GM19043 (cell line): ENCODE data around the gene NR0B1.

Source experiments
- ATAC-seq: cut with Tn5 transposase; IDR thresholded peaks from one replicate; pipeline ENCODE4 v1.9.1; 2021; ENCODE audit warnings: low read depth; ENCODE audit not compliant: unreplicated experiment

The NR0B1 gene, protein sequence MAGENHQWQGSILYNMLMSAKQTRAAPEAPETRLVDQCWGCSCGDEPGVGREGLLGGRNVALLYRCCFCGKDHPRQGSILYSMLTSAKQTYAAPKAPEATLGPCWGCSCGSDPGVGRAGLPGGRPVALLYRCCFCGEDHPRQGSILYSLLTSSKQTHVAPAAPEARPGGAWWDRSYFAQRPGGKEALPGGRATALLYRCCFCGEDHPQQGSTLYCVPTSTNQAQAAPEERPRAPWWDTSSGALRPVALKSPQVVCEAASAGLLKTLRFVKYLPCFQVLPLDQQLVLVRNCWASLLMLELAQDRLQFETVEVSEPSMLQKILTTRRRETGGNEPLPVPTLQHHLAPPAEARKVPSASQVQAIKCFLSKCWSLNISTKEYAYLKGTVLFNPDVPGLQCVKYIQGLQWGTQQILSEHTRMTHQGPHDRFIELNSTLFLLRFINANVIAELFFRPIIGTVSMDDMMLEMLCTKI

DNA sequence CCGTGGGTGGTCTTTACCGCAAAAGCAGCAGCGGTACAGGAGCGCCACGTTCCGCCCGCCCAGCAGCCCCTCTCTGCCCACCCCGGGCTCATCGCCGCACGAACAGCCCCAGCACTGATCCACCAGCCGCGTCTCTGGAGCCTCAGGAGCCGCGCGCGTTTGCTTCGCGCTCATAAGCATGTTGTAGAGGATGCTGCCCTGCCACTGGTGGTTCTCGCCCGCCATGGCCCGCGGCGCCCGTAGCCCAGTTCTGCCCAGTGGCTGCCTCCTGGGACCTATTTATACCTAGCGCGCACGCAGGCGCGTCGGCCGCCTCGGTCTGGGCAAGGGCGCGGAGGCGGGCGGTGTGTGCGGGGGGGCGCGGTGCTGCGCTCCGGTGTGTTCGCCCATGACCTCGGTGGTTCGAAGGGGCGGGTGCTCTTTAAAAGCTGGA lies at the start of gene NR0B1:
Gene NR0B1, minus strand, starts transcription at position 252 of the 433 bp plus-strand sequence. Its CDS starts 27 bp downstream, at position 225.
- no peak for ATAC-seq

DNA sequence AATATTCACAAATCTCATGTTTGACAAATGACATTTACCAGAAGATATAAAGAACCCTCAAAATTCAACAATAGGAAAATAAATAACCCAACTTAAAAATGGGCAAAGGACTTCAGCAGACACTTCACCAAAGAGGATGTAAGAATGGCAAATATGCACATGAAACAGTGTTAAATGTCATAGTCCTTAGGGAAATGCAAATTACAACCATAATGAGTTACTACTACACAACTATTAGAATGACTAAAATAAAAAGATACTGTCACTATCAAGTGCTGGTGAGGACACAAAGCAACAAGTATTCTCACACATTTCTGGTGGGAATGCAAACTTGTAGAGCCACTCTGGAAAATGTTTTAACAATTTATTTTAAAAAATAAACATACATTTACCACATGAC lies 40.8 kb upstream of the NR0B1 start:
- ATAC-seq, result no peak

DNA sequence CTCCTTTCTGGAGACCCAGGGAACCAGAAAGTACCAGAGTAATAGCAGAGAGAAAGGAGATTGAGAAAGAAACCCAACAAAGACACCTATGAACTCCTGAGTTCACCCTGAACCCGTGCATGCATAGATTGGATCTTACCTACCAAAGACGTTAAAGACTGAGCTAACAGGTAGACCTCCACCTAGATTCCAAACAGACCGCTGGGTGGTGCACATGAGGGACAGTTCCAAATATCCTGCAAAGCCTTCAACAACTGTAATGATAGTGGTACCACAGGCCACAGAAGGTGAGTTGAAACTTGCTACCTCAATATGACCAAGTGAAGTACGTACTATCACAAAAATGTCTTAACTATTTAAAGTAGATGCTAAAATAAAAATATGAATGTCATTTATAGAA lies 34.0 kb upstream of the NR0B1 start:
- no peak for ATAC-seq

DNA sequence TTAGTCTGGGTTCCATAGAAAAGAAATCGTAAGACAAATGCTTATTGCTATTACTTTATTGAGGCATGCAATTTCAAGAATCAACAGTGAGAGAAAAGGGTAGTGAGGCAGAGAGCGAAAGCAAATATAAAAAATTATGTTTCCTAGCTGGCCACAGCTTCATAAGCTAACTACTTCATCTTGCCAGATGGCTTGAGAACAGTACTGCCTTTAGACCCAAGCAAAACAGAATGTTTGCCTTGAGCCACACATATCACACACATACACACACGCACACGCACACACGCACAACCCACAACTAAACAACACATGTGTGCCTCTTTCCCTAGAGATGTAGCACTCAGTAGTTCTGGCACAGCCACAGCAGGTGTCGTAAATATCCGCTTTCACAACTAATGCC lies 31.6 kb upstream of the NR0B1 start:
- ATAC-seq, result no peak

DNA sequence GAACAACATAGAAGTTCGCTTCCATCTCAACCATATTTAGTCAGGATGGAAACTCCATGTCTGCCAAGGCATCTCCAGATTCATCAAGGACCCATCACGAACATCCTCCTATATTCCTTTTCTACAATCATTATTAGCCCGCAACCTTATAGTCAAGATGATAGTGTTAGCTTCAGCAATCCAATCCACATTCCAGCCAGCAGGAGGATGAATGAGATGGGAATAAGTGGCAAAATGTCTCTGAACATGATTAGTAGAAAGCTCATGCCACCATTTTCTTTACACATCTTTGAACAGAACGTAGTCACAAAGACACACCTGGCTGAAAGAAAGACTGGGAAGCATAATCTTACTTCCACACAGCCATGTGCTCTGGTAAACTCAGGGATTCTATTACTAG lies 18.6 kb upstream of the NR0B1 start:
- ATAC-seq, result no peak

DNA sequence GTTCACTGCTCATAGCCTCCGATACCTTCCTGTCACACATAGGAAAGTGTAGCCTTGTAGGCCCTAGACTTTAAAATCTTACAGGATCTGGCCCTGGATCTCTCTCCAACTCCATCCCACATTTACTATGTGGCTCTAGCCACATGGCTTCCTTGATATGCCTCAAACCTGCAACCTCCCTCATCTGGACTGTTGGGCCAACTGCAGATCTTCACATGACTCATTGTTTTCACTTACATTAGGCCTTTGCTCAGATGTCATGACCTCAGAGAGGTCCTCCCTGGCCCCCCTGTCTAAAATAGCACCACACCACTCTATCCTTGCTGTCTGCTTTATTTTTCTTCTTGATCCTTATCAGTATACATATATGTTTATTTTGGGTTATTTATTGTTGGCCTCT lies 8.1 kb upstream of the NR0B1 start:
- no peak for ATAC-seq

DNA sequence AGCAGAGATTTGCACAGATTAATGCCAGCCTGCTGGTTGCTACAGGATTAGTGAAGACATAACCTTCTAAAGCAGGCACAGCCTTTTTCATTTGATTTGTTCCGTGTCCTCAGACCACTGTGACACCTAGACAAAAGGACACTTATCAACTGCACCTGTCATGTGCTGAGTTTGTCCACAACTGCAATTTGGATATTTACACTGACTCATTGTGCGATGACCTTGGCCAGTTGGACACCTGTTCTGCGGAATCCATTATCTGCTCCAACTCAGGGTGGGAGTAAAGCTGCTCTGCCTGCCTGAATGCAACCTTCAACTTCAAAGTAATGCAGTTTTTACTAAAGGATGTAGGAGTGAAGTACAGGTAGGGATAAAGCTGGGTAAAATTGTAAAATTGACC lies 4.1 kb upstream of the NR0B1 start:
- ATAC-seq, result no peak

DNA sequence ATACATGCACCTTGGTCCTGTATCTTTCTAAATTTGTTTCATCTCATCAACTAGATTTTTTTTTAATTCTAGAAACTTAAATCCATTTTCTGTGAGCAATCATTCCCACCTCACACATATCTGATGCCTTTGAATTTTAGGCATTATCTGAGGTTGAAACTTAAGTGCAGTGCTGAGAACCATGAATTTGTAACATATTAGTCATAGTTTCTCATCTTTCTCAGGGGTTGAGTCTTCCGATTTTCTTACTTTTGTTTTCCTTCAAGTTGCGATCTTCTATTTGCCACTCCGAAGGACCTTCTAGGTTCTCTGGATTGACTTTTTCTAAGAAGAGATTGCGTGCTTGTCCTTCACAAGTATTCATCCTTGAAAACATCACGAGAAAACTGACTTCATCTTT lies 3.7 kb upstream of the NR0B1 start:
- no peak for ATAC-seq

DNA sequence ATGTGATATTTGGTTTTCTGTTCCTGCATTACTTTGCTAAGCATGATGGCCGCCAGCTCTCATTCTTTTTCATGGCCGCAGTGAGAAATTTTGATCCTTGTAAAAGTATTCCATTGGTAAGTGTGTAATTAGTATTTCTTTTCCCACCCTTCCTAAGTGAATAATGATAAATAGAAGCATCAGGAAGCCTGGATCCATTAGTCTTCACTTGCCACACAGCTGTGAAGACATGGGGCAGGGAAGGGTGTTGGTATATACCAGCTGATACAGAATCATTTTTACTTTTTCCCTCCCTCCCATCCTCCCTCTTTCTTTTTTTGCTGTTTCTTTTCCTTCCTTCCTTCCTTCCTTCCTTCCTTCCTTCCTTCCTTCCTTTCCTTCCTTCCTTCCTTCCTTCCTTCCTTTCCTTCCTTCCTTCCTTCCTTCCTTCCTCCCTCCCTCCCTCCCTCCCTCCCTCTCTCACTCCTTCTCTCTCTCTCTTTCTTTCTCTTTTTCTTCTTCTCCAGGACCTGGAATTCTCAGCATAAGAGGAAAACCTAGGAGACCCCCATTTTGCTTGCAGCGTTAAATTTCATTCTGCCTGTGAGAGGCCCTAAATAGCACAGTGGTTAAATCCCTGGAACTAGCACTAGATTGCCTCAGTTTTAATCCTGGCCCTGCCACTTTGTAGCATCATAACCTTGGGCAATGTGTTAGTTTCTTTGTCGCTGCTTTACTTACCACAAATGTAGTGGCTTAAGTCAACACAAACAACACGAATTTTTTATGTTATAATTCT lies 1.4 kb upstream of the NR0B1 start:
- ATAC-seq, result no peak

DNA sequence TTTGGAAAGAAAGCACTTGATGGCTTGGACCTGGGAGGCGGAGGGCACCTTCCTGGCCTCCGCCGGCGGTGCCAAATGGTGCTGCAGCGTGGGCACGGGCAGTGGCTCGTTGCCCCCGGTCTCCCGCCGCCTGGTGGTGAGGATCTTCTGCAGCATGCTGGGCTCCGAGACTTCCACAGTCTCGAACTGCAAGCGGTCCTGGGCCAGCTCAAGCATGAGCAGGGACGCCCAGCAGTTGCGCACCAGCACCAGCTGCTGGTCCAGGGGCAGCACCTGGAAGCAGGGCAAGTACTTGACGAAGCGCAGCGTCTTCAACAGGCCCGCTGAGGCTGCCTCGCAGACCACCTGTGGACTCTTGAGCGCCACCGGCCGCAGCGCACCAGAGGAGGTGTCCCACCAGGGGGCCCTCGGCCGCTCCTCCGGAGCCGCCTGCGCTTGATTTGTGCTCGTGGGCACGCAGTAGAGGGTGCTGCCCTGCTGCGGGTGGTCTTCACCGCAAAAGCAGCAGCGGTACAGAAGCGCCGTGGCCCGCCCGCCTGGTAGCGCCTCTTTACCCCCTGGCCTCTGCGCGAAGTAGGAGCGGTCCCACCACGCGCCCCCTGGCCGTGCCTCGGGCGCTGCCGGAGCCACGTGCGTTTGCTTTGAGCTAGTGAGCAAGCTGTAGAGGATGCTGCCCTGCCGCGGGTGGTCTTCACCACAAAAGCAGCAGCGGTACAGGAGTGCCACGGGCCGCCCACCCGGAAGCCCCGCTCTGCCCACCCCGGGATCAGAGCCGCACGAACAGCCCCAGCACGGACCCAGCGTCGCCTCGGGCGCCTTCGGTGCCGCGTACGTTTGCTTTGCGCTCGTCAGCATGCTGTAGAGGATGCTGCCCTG lies 689 bp downstream of the NR0B1 start:
- no peak for ATAC-seq

DNA sequence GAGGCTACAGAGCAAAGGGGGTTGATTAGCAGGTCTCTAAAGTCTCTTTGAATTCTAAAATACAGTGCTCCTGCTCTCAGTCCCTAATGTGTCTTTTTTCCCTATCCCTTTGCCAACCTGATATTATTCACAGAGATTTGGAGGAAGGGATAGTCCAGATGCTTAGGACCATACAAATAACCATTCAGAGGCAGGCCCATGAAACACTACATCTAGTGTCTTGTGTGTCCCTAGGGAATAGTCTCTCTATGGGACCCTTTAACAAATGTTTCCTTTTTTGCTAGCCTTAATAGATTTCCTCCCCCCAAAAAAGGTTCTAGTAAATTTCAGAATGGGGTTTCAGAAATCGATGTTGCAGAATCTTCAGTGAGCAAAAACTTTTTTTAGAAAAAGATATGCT lies 1.7 kb downstream of the NR0B1 start:
- no peak for ATAC-seq

DNA sequence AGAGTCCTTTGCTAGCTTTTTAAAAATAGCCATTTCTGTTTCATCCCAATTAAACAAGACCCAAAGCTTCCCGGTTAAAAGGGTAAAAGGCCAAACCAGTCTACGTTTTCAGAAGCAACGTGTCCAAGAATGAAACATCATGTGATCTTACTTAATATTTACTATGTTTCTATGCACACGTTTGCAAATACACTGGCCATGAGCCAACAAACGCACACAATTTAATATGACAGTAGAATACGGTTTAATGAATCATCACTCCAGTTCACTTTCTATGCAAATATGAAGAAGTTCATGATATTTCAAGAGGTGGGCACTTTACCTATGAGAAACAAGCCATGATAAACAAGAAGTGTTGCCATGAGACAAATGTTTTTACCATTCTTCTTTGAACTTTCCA lies 4.3 kb downstream of the NR0B1 start:
- ATAC-seq, result no peak

DNA sequence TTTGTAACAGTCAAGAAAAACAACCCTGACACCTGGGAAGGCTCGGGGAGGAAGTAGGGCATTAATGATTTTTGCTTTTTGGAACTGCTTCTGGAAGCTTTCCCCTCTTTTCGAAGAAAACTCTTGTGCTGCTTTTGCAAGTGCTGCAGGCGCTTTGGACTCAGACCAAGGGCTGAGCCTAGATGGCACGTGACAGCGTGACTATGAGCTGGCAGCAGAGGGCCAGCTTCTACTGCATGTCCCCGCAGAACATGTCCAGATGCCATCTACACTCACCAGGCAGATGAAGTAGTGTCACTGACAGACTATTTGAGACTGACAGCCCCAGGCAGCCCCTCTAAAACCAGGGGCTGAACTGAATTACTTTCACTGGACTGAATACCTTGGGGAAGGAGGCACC lies 6.2 kb downstream of the NR0B1 start:
- no peak for ATAC-seq

DNA sequence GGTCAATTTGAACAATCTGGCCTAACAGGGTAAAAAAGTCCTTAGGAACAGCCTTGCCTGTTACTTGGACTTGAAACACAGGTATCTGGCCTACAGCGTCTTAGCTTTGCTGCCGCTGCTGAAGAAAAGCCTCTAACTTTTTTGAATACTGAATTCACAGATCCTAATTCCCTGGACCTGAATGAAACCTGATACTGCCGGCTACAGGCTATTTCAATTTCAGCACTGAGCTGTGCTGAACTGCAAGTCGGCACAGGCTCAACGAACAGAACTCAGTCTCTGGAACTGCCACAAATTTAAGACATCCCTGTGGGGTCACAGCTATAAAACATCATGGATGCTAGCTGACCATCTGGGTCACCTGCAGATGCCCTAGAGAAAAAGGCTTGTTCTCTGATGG lies 7.2 kb downstream of the NR0B1 start:
- ATAC-seq, result no peak

DNA sequence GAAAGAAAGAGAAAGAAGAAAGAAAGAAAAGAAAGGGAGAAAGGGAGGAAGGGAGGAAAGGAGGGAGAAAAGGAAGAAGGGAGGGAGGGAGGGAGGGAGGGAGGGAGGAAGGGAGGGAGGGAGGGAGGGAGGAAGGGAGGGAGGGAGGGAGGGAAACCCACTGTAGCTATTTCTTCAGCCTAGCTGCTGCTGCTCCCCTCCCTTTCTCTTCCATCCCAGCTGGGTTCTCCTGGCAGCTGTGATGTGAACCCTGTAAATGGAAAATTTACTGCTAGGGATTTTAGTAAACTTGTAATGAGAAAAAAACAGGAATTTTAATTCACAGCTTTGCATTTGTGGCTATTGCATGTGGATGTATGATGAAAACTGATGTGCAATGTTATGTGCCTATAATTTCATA lies 8.0 kb downstream of the NR0B1 start:
- ATAC-seq, result no peak

DNA sequence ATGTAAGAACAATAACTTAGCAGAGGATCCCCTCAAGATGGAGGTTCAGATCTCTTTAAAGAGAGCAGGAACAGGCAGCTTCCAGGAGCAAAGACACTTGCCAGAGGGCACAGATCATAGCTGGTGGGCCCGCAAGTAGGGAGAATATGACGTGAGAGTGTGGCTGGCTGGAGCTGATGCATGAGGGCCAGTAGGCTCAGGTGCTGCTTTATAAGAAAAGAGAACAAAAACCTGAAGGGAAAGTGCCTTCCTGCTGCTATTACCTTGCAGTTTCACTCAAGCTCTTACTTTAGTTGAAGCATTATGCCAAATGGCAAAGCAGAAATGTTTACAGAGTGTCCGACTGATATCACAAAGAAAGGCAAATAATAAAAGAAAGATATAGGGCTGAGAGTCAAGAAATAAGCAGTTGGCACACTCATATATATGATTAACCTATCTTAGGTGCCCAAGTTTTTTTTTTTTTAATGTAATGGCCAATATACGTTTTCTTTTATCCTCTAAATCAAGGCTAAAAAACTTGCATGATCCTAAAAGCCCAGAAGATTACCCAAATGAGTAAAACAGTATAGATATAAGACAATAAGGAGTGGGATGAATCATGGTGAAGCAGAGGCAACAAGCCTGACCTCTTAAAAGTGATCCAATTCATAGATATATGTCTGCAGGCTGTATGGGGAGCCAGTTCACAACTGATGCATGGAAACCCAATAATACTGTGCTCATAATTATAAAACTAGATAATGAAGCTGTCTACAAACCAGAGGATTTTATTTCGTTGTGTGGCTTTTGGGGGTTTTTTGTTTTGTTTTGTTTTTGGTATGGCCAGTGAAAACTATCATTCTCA lies 12.6 kb downstream of the NR0B1 start:
- ATAC-seq, result no peak

DNA sequence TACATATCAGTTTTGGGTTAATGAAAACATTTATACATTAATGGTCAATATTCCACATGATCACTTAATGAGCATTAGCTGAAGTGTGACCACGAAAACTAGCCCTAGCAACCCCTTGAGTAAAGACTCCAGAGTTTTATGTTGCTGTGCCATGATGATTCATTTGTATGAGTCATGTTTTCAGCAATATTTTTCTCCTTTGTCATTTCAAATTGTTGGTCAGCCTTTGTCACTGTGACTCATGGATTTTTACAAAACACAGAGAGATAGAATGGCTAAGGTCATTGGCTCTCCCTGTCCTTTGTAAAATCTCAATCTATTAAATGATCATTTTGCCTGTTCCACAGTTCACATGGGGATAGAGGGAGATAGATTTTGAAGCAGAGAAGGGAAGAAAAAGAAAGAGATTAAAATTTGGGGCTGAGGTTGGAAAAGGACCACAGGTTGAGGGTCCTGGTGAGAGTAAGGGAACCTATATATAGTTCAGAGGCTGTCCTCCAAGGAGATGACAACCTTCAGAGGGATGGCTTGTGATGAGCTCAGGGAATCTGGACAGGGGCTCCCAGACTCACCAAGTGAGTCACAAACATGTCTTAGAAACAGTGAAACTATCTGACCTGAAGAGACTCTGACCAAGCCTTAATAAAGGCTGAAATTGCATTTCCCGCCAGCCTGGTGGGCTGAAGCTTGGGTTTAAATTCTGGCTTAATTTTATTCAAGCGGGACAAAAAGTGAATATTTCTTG lies 25.6 kb downstream of the NR0B1 start:
- no peak for ATAC-seq

DNA sequence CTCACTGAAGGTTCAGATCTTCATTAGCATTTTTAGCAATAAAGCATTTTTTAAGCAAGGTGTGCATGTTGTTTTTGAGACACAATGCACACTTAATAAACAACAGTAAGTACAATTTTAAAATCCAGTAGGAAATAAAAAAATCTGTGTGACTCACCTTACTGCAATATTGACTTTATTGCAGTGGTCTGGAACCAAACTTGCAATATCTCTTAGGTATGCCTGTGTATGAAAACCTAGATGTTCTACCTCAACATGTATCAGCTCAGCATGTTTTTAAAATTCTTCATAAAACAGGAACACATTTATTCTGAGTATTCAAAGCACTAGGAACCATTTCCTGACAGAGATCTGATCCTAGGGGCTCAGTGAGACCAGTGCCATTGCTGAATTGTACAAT lies 26.7 kb downstream of the NR0B1 start:
- no peak for ATAC-seq

DNA sequence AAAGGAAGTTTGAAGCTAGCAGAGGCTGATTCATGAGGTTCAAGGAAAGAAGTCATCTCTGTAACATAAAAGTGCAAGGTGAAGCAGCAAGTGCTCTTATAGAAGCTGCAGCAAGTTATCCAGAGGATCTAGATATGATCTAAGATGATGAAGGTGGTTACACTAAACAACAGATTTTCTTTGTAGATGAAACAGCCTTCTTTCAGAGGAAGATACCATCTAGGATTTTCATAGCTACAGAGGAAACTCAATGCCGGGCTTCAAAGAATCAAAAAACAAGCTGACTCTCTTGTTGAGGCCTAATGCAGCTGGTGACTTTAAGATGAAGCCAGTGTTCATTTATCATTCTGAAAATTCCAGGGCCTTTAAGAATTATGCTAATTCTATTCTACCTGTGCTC lies 28.8 kb downstream of the NR0B1 start:
- ATAC-seq, result no peak
